Endothelial cell of umbilical vein (primary cell): Measurements from ENCODE around the gene ETNK2. TPM values are rescaled to one million over a fixed set of nuclear protein-coding genes. Genes with fewer than 3 reads are reported as not detected.

Experiments used
- BruUV-seq: library from RNA; stranded (reverse); fragments of 400-500 nt; replicated peaks from 2 replicates; lab custom pipeline; 2021; lab: Mats Ljungman, UMichigan
- CTCF ChIA-PET: fragments of 300-600, 350-600 bp; sonication (Branson Sonifier 250); formaldehyde crosslinking; loops from one replicate; lab custom pipeline; 2021; ENCODE audit warnings: antibody characterized with exemption, inconsistent platforms; lab: Charles Lee
- POLR2A ChIA-PET: fragments of 300-600, 350-600 bp; sonication (Branson Sonifier 250); formaldehyde crosslinking; loops from one replicate; lab custom pipeline; 2021; ENCODE audit warnings: antibody characterized with exemption, inconsistent platforms; lab: Charles Lee
- DNase-seq: peaks from one replicate; pipeline ENCODE4 v3.0.0-alpha.2; 2011; ENCODE audit warnings: low read depth, low spot score
- FAIRE-seq: peaks from 2 replicates; lab custom pipeline; 2011; peaks lifted over from hg19 to GRCh38; lab: Jason Lieb, UNC
- H2AFZ ChIP-seq: 2 replicates; pipeline ENCODE4 v1.6.0; 2012; ENCODE audit warnings: low read depth, low read length, control low read depth, inconsistent platforms
- H3K27ac ChIP-seq: 2 replicates; pipeline ENCODE4 v1.5.1; 2011; ENCODE audit warnings: low read depth, mild to moderate bottlenecking, control low read depth, low read length, moderate library complexity; ENCODE audit not compliant: insufficient read depth
- H3K27me3 ChIP-seq, 2 experiments: 2 replicates each; pipeline versions ENCODE4 v1.6.0 to v1.6.1; 2011; ENCODE audit warnings: low read length in 2 of 2, mixed read lengths in 1 of 2; ENCODE audit not compliant: control insufficient read depth in 2 of 2, insufficient read depth in 2 of 2
- H3K36me3 ChIP-seq, 2 experiments: 2 replicates in 1 of 2; 3 replicates in 1 of 2; pipeline ENCODE4 v1.5.1; 2011; ENCODE audit warnings: low read length in 2 of 2, mild to moderate bottlenecking in 1 of 2, moderate library complexity in 1 of 2; ENCODE audit not compliant: control insufficient read depth in 2 of 2, insufficient read depth in 2 of 2; ENCODE audit errors: extremely low read depth in 1 of 2
- H3K4me1 ChIP-seq: 3 replicates; pipeline ENCODE4 v1.5.1; 2011; ENCODE audit warnings: mild to moderate bottlenecking, low read length; ENCODE audit not compliant: control insufficient read depth, insufficient read depth; ENCODE audit errors: extremely low read depth
- H3K4me2 ChIP-seq: 2 replicates; pipeline ENCODE4 v1.6.1; 2011; ENCODE audit warnings: low read length, control low read depth, mixed read lengths; ENCODE audit not compliant: insufficient read depth
- H3K4me3 ChIP-seq, 3 experiments: fragments of 200-600 bp in 1 of 3; sonication (generic), shearing (Covaris generic) in 1 of 3; replicated peaks in 1 of 3; 2 replicates each; pipeline ENCODE4 v1.5.1; 2011 to 2016; ENCODE audit warnings: control low read depth in 3 of 3, low read length in 3 of 3, mild to moderate bottlenecking in 2 of 3, inconsistent platforms in 1 of 3, low read depth in 1 of 3, moderate library complexity in 1 of 3; ENCODE audit not compliant: insufficient read depth in 1 of 3
- H3K79me2 ChIP-seq: 2 replicates; pipeline ENCODE4 v1.6.0; 2012; ENCODE audit warnings: low read length, inconsistent platforms; ENCODE audit not compliant: control insufficient read depth, insufficient read depth
- H3K9ac ChIP-seq: replicated peaks from 2 replicates; pipeline ENCODE3; 2011; ENCODE audit warnings: low read length, control low read depth; ENCODE audit not compliant: insufficient read depth; ENCODE audit errors: extremely low read depth
- H3K9me1 ChIP-seq: replicated peaks from 3 replicates; pipeline ENCODE4 v1.6.0; 2011; ENCODE audit warnings: mild to moderate bottlenecking, low read length; ENCODE audit not compliant: control insufficient read depth, insufficient read depth; ENCODE audit errors: extremely low read depth
- H3K9me3 ChIP-seq: replicated peaks from 2 replicates; pipeline ENCODE4 v1.5.1; 2012; ENCODE audit warnings: low read length, inconsistent platforms; ENCODE audit not compliant: control insufficient read depth, insufficient read depth
- H4K20me1 ChIP-seq: replicated peaks from 2 replicates; pipeline ENCODE3; 2011; ENCODE audit warnings: mild to moderate bottlenecking, low read length; ENCODE audit not compliant: control insufficient read depth, insufficient read depth; ENCODE audit errors: extremely low read depth
- EZH2 ChIP-seq: IDR thresholded peaks from 2 replicates; pipeline ENCODE4 v1.6.1; 2012; ENCODE audit warnings: borderline replicate concordance, low read depth, mild to moderate bottlenecking, moderate library complexity, low read length, inconsistent platforms; ENCODE audit not compliant: severe bottlenecking
- FOS ChIP-seq: IDR thresholded peaks from 2 replicates; pipeline ENCODE4 v1.6.1; 2011; ENCODE audit warnings: mild to moderate bottlenecking, low read length, moderate library complexity, borderline replicate concordance; ENCODE audit not compliant: insufficient read depth
- GATA2 ChIP-seq: IDR thresholded peaks from 2 replicates; pipeline ENCODE4 v1.7.0; 2011; ENCODE audit warnings: low read depth, mild to moderate bottlenecking, moderate library complexity, mixed read lengths, low read length; ENCODE audit not compliant: insufficient read length, insufficient read depth
- JUN ChIP-seq: IDR thresholded peaks from 2 replicates; pipeline ENCODE4 v1.6.1; 2011; ENCODE audit warnings: borderline replicate concordance, low read depth; ENCODE audit not compliant: insufficient read length, insufficient read depth
- MYC ChIP-seq: IDR thresholded peaks from one replicate; pipeline ENCODE4 v1.6.1; 2011; ENCODE audit warnings: mild to moderate bottlenecking, low read depth, low read length
- POLR2A ChIP-seq: IDR thresholded peaks from 2 replicates; pipeline ENCODE4 v1.6.1; 2012; ENCODE audit warnings: low read depth, mild to moderate bottlenecking, control low read depth, low read length
- POLR2AphosphoS5 ChIP-seq: IDR thresholded peaks from 2 replicates; pipeline ENCODE4 v1.6.1; 2012; ENCODE audit warnings: low read depth, mild to moderate bottlenecking, control low read depth, low read length, moderate library complexity; ENCODE audit not compliant: insufficient read depth
- dilution Hi-C: fragments of 300-500 bp; cut with MboI; formaldehyde crosslinking; loops from one replicate; pipeline ENCODE4 v1.15.0; 2019; ENCODE audit warnings: low sequenced_read_pairs; ENCODE audit not compliant: extremely low pct_ligation_motif_present
- intact Hi-C: fragments of 100-400 bp; cut with micrococcal nuclease; formaldehyde crosslinking; loops from one replicate; pipeline ENCODE4 v1.10.0; 2022
- polyA plus RNA-seq, 4 experiments: library from polyadenylated mRNA; depleted of rRNA in 3 of 4; stranded (reverse) in 3 of 4; unstranded in 1 of 4; fragments of >200 nt; gene quantifications; 2 replicates each; pipeline versions ENCODE4 v1.2.1 to v1.2.3, GENCODE V29; 2011 to 2012; ENCODE audit warnings: missing spikeins in 1 of 4
- total RNA-seq: library from RNA; stranded (reverse); gene quantifications from 2 replicates; pipeline ENCODE4 v1.2.3, GENCODE V29; 2021
- TF ChIP-seq, protein P1 (sequence below), 2 donors: IDR thresholded peaks; 1 replicate in 1 of 2; 2 replicates in 1 of 2; pipeline ENCODE4 v1.5.1; 2011; ENCODE audit warnings: low read length in 2 of 2, mild to moderate bottlenecking in 2 of 2, moderate library complexity in 2 of 2, control low read depth in 1 of 2, inconsistent platforms in 1 of 2, low read depth in 1 of 2; ENCODE audit not compliant: insufficient read depth in 1 of 2; ENCODE audit errors: extremely low read depth in 1 of 2
- TF ChIP-seq, protein P2 (sequence below): IDR thresholded peaks from 2 replicates; pipeline ENCODE4 v1.6.1; 2011; ENCODE audit not compliant: insufficient read depth, insufficient read length

ETNK2 gene
- total and polyA plus RNA-seq, 2 donors (not counting 3 experiments of a cell fraction or from before 2014, with no cell fraction given) = 13.5 to 27.5 TPM

DNA sequence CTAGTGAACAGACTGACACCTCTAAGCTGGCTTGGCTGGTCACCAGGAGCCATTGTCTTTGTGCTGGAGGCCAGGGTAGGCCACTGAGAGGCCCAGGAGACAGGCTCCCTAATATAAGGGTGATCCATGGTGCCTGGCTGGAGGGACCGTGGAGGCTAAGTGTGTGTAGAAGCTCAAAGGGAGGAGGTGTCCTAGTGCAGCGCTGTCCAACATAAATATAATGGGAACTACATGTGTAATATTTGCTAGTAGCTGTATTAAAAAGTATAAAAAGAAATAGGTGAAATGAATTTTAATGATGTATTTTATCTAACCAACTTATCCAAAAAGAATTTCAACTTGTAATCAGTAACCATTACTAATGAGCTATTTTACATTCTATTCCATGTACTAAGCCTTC, 44.0 kb downstream of the ETNK2 start:
- intact Hi-C loops = loop anchor here (1.0 kb wide), 3 partner anchors 19 to 220 kb away; no protein-coding TSS in a partner anchor
- Histone ChIP-seq H3K9ac (no peak overlapping the region), H3K79me2 (peaks cover 17% of the 10 kb centered on the region), H4K20me1 (no peaks in the 10 kb centered on the region), H3K9me3 (no peaks in the 10 kb centered on the region), H3K4me3 (no peak overlapping the region), H3K4me2 (peak overlapping the region; percentile 58), H3K36me3 (no peaks in the 10 kb centered on the region), H3K27ac (peak overlapping the region; percentile 86), H3K27me3 (no peaks in the 10 kb centered on the region), H3K4me1 (peaks cover 43% of the 10 kb centered on the region), H2AFZ (no peak overlapping the region), H3K9me1 (no peaks in the 10 kb centered on the region)
- DNase-seq (peak; percentile 46), FAIRE-seq (no peak)
- BruUV-seq = no TSS peak
- CTCF ChIA-PET = interaction anchor here (1.1 to 2.6 kb wide), 8 partner anchors 8 to 247 kb away, joined by 3 to 28 read pairs (median 4); partner anchors contain the start of gene SNRPE
- dilution Hi-C loops = no loop called here
- POLR2A ChIA-PET = no interaction called here
- TF ChIP-seq, protein P1, sequence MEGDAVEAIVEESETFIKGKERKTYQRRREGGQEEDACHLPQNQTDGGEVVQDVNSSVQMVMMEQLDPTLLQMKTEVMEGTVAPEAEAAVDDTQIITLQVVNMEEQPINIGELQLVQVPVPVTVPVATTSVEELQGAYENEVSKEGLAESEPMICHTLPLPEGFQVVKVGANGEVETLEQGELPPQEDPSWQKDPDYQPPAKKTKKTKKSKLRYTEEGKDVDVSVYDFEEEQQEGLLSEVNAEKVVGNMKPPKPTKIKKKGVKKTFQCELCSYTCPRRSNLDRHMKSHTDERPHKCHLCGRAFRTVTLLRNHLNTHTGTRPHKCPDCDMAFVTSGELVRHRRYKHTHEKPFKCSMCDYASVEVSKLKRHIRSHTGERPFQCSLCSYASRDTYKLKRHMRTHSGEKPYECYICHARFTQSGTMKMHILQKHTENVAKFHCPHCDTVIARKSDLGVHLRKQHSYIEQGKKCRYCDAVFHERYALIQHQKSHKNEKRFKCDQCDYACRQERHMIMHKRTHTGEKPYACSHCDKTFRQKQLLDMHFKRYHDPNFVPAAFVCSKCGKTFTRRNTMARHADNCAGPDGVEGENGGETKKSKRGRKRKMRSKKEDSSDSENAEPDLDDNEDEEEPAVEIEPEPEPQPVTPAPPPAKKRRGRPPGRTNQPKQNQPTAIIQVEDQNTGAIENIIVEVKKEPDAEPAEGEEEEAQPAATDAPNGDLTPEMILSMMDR (IDR thresholded peaks at IDR 0.05; ENCODE audit: extremely low read depth in 1 of 2, insufficient read depth in 1 of 2, low read depth in 1 of 2, low read length in 2 of 2) = no peak
- no peak for TF ChIP-seq EZH2
- no peak for TF ChIP-seq POLR2A
- no peak for TF ChIP-seq JUN

DNA sequence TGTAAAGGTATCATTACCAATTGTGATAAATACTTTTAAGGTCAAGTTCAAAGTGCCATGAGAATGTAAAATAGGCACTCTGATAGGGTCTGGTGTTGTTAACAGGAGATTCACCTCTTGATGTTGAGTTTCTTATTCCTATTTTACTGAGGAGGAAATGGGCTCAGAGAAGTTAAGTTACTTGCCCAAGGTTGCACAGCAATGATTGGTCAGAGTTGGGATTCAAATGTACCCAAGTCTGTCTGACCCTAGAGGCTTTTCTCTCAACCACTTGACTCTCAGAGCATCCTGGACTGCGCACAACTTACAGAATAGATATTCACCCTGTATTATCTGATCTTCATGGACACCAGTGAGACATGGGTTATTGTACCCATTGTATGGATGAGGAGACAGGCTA, 45.0 kb downstream of the ETNK2 start:
- TF ChIP-seq, protein P1 (IDR thresholded peaks at IDR 0.05; ENCODE audit: extremely low read depth in 1 of 2, insufficient read depth in 1 of 2, low read depth in 1 of 2, low read length in 2 of 2) = no peak
- TF ChIP-seq FOS = no peak
- TF ChIP-seq POLR2A = no peak
- no peak for TF ChIP-seq EZH2
- TF ChIP-seq, protein P2, sequence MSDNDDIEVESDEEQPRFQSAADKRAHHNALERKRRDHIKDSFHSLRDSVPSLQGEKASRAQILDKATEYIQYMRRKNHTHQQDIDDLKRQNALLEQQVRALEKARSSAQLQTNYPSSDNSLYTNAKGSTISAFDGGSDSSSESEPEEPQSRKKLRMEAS = no peak
- no peak for TF ChIP-seq MYC
- TF ChIP-seq GATA2 = no peak
- no peak for TF ChIP-seq JUN
- TF ChIP-seq POLR2AphosphoS5 = no peak
- no TSS peak for BruUV-seq
- intact Hi-C loops = no loop called here
- H3K27me3 ChIP-seq = no peaks in the 10 kb centered on the region
- ChIA-PET POLR2A (no interaction called here), CTCF (interaction anchor here (1.4 to 1.5 kb wide), 2 partner anchors 32 to 236 kb away, joined by 4 to 9 read pairs; no protein-coding TSS in a partner anchor)
- H4K20me1 ChIP-seq = no peaks in the 10 kb centered on the region
- dilution Hi-C loops = no loop called here
- no peak for DNase-seq
- no peak overlapping the region for H2AFZ ChIP-seq
- H3K4me3 ChIP-seq = no peak overlapping the region
- peaks cover 53% of the 10 kb centered on the region for H3K4me1 ChIP-seq
- no peak overlapping the region for H3K9ac ChIP-seq
- H3K27ac ChIP-seq = no peak overlapping the region
- H3K36me3 ChIP-seq = no peaks in the 10 kb centered on the region
- H3K9me3 ChIP-seq = no peaks in the 10 kb centered on the region
- no peak for FAIRE-seq
- H3K79me2 ChIP-seq = peaks cover 17% of the 10 kb centered on the region
- H3K4me2 ChIP-seq = no peak overlapping the region
- H3K9me1 ChIP-seq = no peaks in the 10 kb centered on the region
